Breast epithelium (tissue), 4 donors: ENCODE data around the gene CCNA1. TPM values are rescaled to one million over a fixed set of nuclear protein-coding genes. Genes with fewer than 3 reads are reported as not detected.

Experiments
- DNase-seq, 2 donors: peaks; one replicate each; pipeline ENCODE4 v3.0.0-alpha.2; 2019; ENCODE audit warnings: low spot score in 2 of 2
- H3K27ac ChIP-seq, 2 donors: fragments of 200-600 bp; sonication (generic) in 1 of 2; one replicate each; pipeline ENCODE4 v1.5.1; 2016 to 2019; ENCODE audit warnings: mild to moderate bottlenecking in 1 of 2
- H3K27me3 ChIP-seq, 2 donors: fragments of 200-600 bp; sonication (generic) in 1 of 2; one replicate each; pipeline versions ENCODE4 v1.5.1 to v1.6.0; 2017 to 2019; ENCODE audit warnings: control low read depth in 1 of 2, mild to moderate bottlenecking in 1 of 2
- H3K36me3 ChIP-seq: fragments of 200-600 bp; one replicate; pipeline ENCODE4 v1.5.1; 2019
- H3K4me1 ChIP-seq, 2 donors: fragments of 200-600 bp; sonication (generic); one replicate each; pipeline ENCODE4 v1.5.1; 2016 to 2019; ENCODE audit warnings: control low read depth in 1 of 2
- H3K4me3 ChIP-seq, 3 donors: fragments of 200-600 bp; sonication (generic); 1 replicate in 2 of 3; 2 replicates in 1 of 3; pipeline ENCODE4 v1.5.1; 2016 to 2019; ENCODE audit warnings: mild to moderate bottlenecking in 3 of 3, moderate library complexity in 2 of 3
- H3K9me3 ChIP-seq, 2 donors: fragments of 200-600 bp; sonication (generic) in 1 of 2; one replicate each; pipeline ENCODE4 v1.5.1; 2016 to 2019; ENCODE audit warnings: control low read depth in 1 of 2
- CTCF ChIP-seq, 3 donors: fragments of 450-650 bp; IDR thresholded peaks; one replicate each; pipeline ENCODE4 v1.5.1; 2016 to 2017; ENCODE audit warnings: antibody characterized with exemption in 3 of 3, mild to moderate bottlenecking in 3 of 3, moderate library complexity in 3 of 3
- POLR2A ChIP-seq: fragments of 450-650 bp; IDR thresholded peaks from one replicate; pipeline ENCODE4 v1.6.1; 2016; ENCODE audit warnings: antibody characterized with exemption, mild to moderate bottlenecking, moderate library complexity
- POLR2AphosphoS5 ChIP-seq, 3 donors: sonication (generic); formaldehyde crosslinking; IDR thresholded peaks; one replicate each; pipeline ENCODE4 v1.6.1; 2017; ENCODE audit warnings: antibody characterized with exemption in 3 of 3
- intact Hi-C: fragments of 100-400 bp; cut with DNase I; formaldehyde crosslinking; loops from one replicate; pipeline ENCODE4 v1.15.1; 2023; ENCODE audit warnings: low total_unique reads
- total RNA-seq, 3 donors: library from RNA; depleted of rRNA; stranded (reverse); fragments of >200 nt; gene quantifications; one replicate each; pipeline ENCODE4 v1.1.0, GENCODE V29; 2016

Gene CCNA1
- total RNA-seq, 3 donors from 2014 or later, result 0.32 to 2.3 (median 0.98) TPM

GRCh38 chr13:36421447-36421846 is 10.8 kb upstream of the CCNA1 start:
- intact Hi-C loops, result no loop called here
- no peaks in the 10 kb centered on the region for H3K9me3 ChIP-seq
- TF ChIP-seq POLR2A, result no peak
- TF ChIP-seq CTCF (IDR thresholded peaks at IDR 0.05), result no peak
- no peak for TF ChIP-seq POLR2AphosphoS5 (IDR thresholded peaks at IDR 0.05)
- H3K36me3 ChIP-seq, result no peaks in the 10 kb centered on the region
- no peaks in the 10 kb centered on the region for H3K27me3 ChIP-seq
- peak overlapping the region in 1 of 2 donors; percentile 30 for H3K27ac ChIP-seq
- no peak overlapping the region for H3K4me3 ChIP-seq
- no peaks in the 10 kb centered on the region for H3K4me1 ChIP-seq
- DNase-seq, result no peak

DNA sequence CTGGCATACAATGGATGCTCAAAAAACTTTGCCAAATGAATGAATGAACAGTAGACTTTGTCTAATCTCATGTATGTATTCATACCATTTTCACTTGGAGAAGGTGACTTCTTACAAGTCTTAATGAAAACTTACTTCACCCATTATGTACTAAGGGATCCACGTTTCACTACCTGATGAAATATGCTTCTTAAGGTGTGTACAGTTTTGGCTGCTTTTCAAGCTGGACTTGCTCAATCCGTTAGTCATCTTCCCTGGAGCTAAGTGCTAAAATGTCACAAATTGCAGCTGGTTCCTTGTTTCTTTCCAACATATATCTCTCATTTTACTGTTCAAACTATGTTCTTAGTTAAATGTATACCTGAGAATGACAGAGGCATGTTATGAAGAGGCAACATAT is 4.2 kb upstream of the CCNA1 start:
- TF ChIP-seq POLR2AphosphoS5 (IDR thresholded peaks at IDR 0.05) (peak in 1 of 3 donors; percentile 42), CTCF (IDR thresholded peaks at IDR 0.05) (no peak), POLR2A (no peak)
- DNase-seq, result no peak
- H3K4me3 ChIP-seq, result no peak overlapping the region
- H3K27ac ChIP-seq, result peak overlapping the region in 1 of 2 donors; percentile 29
- intact Hi-C loops, result no loop called here
- H3K9me3 ChIP-seq, result no peaks in the 10 kb centered on the region
- peaks cover 0 to 9% of the 10 kb centered on the region in 2 donors for H3K4me1 ChIP-seq
- H3K27me3 ChIP-seq, result peaks cover 0 to 6% of the 10 kb centered on the region in 2 donors
- H3K36me3 ChIP-seq, result no peaks in the 10 kb centered on the region

- no peak overlapping the region for H3K27ac ChIP-seq
- DNase-seq, result no peak
- no peaks in the 10 kb centered on the region for H3K9me3 ChIP-seq
- TF ChIP-seq POLR2A (no peak), CTCF (IDR thresholded peaks at IDR 0.05) (no peak), POLR2AphosphoS5 (IDR thresholded peaks at IDR 0.05) (no peak)
- no peaks in the 10 kb centered on the region for H3K36me3 ChIP-seq
- peaks cover 0 to 6% of the 10 kb centered on the region in 2 donors for H3K27me3 ChIP-seq
- no peak overlapping the region for H3K4me3 ChIP-seq
- intact Hi-C loops, result no loop called here
- H3K4me1 ChIP-seq, result peaks cover 0 to 9% of the 10 kb centered on the region in 2 donors
These were observed 1.8 kb upstream of the CCNA1 start for GRCh38 chr13:36430247-36431203.

DNA sequence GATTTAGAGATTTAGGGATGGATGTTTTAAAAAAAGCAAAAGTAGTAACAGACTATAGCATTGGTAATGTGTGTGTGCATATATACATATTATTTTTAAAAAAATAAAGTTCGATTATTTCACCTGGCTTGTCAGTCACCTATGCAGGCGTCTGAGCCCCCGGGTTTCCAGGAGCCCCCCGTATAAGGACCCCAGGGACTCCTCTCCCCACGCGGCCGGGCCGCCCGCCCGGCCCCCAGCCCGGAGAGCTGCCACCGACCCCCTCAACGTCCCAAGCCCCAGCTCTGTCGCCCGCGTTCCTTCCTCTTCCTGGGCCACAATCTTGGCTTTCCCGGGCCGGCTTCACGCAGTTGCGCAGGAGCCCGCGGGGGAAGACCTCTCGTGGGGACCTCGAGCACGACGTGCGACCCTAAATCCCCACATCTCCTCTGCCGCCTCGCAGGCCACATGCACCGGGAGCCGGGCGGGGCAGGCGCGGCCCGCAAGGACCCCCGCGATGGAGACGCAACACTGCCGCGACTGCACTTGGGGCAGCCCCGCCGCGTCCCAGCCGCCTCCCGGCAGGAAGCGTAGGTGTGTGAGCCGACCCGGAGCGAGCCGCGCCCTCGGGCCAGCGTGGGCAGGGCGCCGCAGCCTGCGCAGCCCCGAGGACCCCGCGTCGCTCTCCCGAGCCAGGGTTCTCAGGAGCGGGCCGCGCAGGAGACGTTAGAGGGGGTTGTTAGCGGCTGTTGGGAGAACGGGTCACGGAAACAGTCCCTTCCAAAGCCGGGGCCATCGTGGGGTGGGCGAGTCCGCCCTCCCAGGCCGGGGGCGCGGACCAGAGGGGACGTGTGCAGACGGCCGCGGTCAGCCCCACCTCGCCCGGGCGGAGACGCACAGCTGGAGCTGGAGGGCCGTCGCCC is 840 bp upstream of the CCNA1 start:
- Histone ChIP-seq H3K27me3 (peaks cover 0 to 6% of the 10 kb centered on the region in 2 donors), H3K9me3 (no peaks in the 10 kb centered on the region), H3K36me3 (no peaks in the 10 kb centered on the region), H3K4me1 (peaks cover 0 to 9% of the 10 kb centered on the region in 2 donors), H3K27ac (peak overlapping the region in 1 of 2 donors; percentile 25), H3K4me3 (peak overlapping the region; percentile 49 to 79 (median 57))
- DNase-seq, result no peak
- intact Hi-C loops, result no loop called here
- TF ChIP-seq POLR2AphosphoS5 (IDR thresholded peaks at IDR 0.05), result no peak
- TF ChIP-seq CTCF (IDR thresholded peaks at IDR 0.05), result no peak
- no peak for TF ChIP-seq POLR2A
